SU-DHL-6 (cell line): ENCODE data around the gene SPDYE2B.
A peak's percentile ranks its signal among the peaks of the same experiment; 100 is the strongest.
"Not testable (repeated sequence)": the region's sequence is repeated elsewhere in the genome, so short reads cannot be mapped to it uniquely, and the experiment has no call there.

Experiments
- H2AFZ ChIP-seq: fragments of 200-600 bp; sonication (generic); 2 replicates; pipeline ENCODE4 v1.6.1; 2014; ENCODE audit warnings: low read depth, mild to moderate bottlenecking, moderate library complexity, mixed read lengths, antibody characterized with exemption, low read length; ENCODE audit not compliant: severe bottlenecking
- H3F3A ChIP-seq: fragments of 200-600 bp; shearing (Covaris generic); 2 replicates; pipeline ENCODE4 v1.6.0; 2016; ENCODE audit warnings: antibody characterized with exemption, mild to moderate bottlenecking; ENCODE audit not compliant: insufficient read depth
- H3K27ac ChIP-seq: fragments of 200-600 bp; sonication (generic); 2 replicates; pipeline ENCODE4 v1.5.1; 2016; ENCODE audit warnings: low read depth, mild to moderate bottlenecking, low read length, moderate library complexity, mixed read lengths
- H3K27me3 ChIP-seq: fragments of 200-600 bp; sonication (generic), shearing (Covaris generic); 2 replicates; pipeline ENCODE4 v1.6.0; 2014; ENCODE audit warnings: mild to moderate bottlenecking, low read length
- H3K36me3 ChIP-seq: fragments of 200-600 bp; sonication (generic); 2 replicates; pipeline ENCODE4 v1.6.1; 2014; ENCODE audit warnings: mild to moderate bottlenecking, low read length, mixed read lengths
- H3K4me2 ChIP-seq: fragments of 300-600, 200-600 bp; shearing (Covaris generic), sonication (generic); 2 replicates; pipeline ENCODE4 v1.6.0; 2014; ENCODE audit warnings: low read length, low read depth, mild to moderate bottlenecking; ENCODE audit not compliant: poor library complexity, severe bottlenecking
- H3K4me3 ChIP-seq: fragments of 200-600 bp; sonication (generic); 2 replicates; pipeline ENCODE4 v1.5.1; 2014; ENCODE audit warnings: antibody characterized with exemption, low read length, mild to moderate bottlenecking, mixed read lengths; ENCODE audit not compliant: insufficient read depth, poor library complexity, severe bottlenecking
- H3K79me2 ChIP-seq: fragments of 200-600 bp; sonication (generic); 2 replicates; pipeline ENCODE4 v1.6.1; 2014; ENCODE audit warnings: mild to moderate bottlenecking, low read length, moderate library complexity; ENCODE audit not compliant: insufficient read depth
- H3K9ac ChIP-seq: fragments of 200-600 bp; sonication (generic); 2 replicates; pipeline ENCODE4 v1.7.0; 2014; ENCODE audit warnings: mild to moderate bottlenecking, low read length
- H3K9me2 ChIP-seq: fragments of 200-600 bp; sonication (generic); replicated peaks from 2 replicates; pipeline ENCODE4 v1.6.1; 2014; ENCODE audit warnings: low read length; ENCODE audit not compliant: insufficient read depth
- H3K9me3 ChIP-seq: fragments of 200-600 bp; sonication (generic); 2 replicates; pipeline ENCODE4 v1.6.1; 2014; ENCODE audit warnings: low read length, mixed read lengths; ENCODE audit not compliant: insufficient read depth
- H4K20me1 ChIP-seq: fragments of 200-600 bp; sonication (generic); 2 replicates; pipeline ENCODE4 v1.6.1; 2014; ENCODE audit warnings: low read depth, mild to moderate bottlenecking, antibody characterized with exemption, low read length, moderate library complexity, mixed read lengths

SPDYE2B gene

DNA sequence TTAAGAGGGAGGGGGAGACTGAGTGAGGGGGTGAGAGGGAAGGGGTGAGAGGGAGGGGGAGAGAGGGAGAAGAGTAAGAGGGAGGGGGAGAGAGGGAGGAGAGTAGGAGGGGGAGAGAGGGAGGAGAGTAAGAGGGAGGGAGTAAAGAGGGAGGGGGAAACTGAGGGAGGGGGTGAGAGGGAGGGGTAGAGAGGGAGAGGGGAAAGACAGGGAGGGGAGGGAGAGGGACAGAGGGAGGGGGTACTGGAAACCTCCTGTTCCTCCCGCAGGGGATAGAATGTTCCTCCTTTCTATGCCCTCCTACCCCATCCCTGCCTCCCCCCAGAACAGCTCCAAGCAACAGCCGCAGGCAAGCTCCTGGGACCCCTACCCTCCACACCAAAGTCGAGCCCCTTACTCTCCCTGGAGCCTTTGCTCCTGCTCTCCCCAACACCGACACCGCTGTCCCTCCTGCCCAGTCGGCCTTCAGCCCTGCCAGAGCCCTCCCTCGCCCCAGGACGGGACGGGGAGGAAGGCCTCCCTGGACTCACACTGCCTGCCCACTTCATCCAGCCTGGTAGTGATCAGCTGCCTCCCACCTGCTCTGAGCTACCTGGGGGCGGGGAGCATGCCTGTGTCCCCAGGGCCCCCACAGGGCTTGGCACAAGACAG is 38.3 kb upstream of the SPDYE2B start:
- not testable (repeated sequence) for H3K4me3 ChIP-seq, H3K9ac ChIP-seq

DNA sequence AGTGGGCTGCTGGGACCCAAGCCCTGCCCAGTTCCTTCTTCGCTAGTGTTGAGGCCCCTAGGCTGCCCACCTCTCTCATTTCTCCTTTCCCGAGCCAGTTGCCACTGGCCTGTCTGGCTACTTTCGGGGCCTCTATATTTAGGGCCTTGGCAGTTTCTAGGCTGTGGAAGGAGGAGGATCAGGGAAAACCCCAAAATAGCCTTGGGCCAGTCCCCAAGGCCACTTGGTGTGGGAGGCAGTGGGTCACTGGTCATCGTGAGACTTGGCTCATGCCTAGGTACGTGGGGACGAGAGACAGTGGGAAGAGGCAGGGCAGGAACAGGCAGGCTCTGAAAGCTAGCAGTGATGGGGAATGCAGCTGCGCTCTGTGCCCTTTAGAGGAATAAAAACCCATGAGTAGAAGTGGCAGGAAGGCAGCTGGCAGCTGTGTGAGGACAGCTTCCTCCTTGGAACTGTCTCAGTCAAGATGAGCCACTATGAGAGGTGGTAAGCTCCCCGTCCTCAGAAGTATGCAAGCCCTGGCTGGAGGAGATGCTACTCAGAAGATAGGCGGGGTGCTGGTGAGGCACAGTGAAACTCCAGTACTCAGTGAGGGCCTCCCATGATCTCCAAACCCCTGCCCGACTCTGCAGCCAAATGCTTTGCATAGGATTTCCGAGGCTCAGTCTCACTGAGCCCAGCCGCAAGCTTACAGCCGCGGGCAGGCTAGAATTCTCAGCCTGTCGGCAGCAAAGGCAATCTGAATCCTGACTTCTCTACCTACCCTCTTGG is 36.4 kb upstream of the SPDYE2B start:
- not testable (repeated sequence) for H3K79me2 ChIP-seq, H3K4me2 ChIP-seq, H3F3A ChIP-seq, H3K9ac ChIP-seq, H2AFZ ChIP-seq, H3K27ac ChIP-seq, H4K20me1 ChIP-seq, H3K9me2 ChIP-seq, H3K9me3 ChIP-seq, H3K36me3 ChIP-seq, H3K4me3 ChIP-seq, H3K27me3 ChIP-seq

More for the DNA sequence above, 38.3 kb upstream of the SPDYE2B start:
- not testable (repeated sequence) for H3K36me3 ChIP-seq, H3K79me2 ChIP-seq, H2AFZ ChIP-seq, H4K20me1 ChIP-seq, H3K9me2 ChIP-seq, H3K9me3 ChIP-seq, H3K27me3 ChIP-seq, H3K4me2 ChIP-seq, H3K27ac ChIP-seq, H3F3A ChIP-seq

DNA sequence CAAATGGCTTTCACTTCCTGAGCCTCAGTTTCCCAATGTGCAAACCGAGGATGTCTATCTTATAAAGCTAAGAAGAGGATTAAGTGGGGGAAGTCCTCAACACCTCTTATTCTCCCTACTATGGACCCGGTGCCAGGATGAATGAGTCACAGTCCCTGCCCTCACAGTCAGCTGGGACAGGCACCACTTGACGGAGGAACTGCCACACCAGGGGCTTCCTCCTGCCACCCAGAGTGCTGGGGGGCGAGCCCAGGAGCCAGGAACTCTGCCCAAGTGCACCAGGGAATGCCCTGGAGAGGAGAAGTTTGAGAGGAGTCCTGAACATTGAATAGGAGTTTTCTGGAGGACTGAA is 35.8 kb upstream of the SPDYE2B start:
- not testable (repeated sequence) for H3K4me2 ChIP-seq, H4K20me1 ChIP-seq, H3K4me3 ChIP-seq, H3K36me3 ChIP-seq, H3K9ac ChIP-seq, H3K9me2 ChIP-seq, H3K79me2 ChIP-seq, H2AFZ ChIP-seq, H3K9me3 ChIP-seq, H3K27me3 ChIP-seq, H3K27ac ChIP-seq, H3F3A ChIP-seq

DNA sequence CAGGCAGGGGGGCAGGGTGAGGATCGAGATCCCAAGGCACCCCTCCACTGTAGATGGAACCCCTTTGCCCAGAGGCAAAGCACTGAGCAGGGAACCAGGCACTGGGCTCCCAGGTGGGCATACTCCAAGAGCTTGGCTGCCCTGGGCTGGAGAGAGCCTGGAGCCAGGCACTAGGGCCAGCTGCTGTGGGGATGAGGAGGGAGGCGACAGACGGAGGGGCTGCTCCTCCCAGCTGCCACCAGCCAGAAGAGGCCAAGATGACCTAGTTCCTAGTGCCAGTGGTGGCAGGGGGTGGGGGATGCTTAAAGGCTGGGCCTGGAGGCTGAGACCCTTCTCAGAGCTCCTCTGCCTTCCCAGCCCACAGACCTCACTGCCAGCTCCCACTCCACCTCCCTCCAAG is 35.2 kb upstream of the SPDYE2B start:
- H3F3A ChIP-seq, H3K9ac ChIP-seq, H2AFZ ChIP-seq, H3K79me2 ChIP-seq, H3K4me2 ChIP-seq, H3K27ac ChIP-seq, H3K9me3 ChIP-seq, H3K9me2 ChIP-seq, H3K4me3 ChIP-seq, H3K36me3 ChIP-seq, H3K27me3 ChIP-seq, H4K20me1 ChIP-seq: not testable (repeated sequence)

GRCh38 chr7:102615930-102616329 is 34.2 kb upstream of the SPDYE2B start:
- H3K27me3 ChIP-seq, H3K4me3 ChIP-seq, H3K9me3 ChIP-seq, H3K36me3 ChIP-seq, H2AFZ ChIP-seq, H3K27ac ChIP-seq, H3F3A ChIP-seq, H3K9ac ChIP-seq, H3K9me2 ChIP-seq, H3K4me2 ChIP-seq, H3K79me2 ChIP-seq, H4K20me1 ChIP-seq: not testable (repeated sequence)

DNA sequence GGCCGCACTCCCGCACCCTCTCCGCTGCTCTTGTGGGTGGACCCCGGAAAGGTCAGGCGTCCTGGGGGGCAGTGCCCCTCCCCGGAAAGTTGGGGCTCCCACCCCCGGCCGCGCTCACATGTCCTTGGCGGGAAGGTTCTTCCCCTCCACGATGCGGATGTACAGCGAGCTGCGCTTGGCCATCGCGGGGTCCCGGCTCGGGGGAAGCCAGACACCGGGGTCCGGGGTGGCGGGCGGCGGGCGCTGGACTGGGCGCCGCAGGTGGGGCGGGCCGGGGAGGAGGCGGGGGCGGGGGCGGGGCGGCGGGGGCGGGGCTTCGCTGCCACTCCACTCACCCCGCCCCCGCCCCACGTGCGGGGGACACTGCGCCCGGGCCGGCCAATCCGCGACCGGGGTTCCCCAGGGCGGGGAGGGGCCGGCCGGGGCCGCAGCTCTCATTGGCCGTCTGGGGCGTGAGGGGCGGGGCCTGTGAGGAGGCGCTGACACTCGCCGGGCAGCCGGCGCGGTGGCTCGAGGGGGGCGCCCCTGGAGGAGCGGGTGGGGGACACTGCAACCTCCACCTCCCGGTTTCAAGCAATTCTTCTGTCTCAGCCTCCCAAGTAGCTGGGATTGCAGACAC is 33.5 kb upstream of the SPDYE2B start, which contains the start of gene RASA4:
Gene RASA4 (minus strand): TSS at position 250 of the 619 bp plus-strand sequence. CDS start 67 bp downstream, at position 183.
- Histone ChIP-seq H3K4me2 (peak within 1 kb of the TSS; percentile 46), H3K4me3 (peak within 1 kb of the TSS; percentile 46)
- H3K9ac ChIP-seq, H3F3A ChIP-seq, H2AFZ ChIP-seq, H3K27me3 ChIP-seq, H4K20me1 ChIP-seq, H3K36me3 ChIP-seq, H3K9me3 ChIP-seq, H3K9me2 ChIP-seq, H3K27ac ChIP-seq, H3K79me2 ChIP-seq: not testable (repeated sequence)

GRCh38 chr7:102618122-102618521 is 32.0 kb upstream of the SPDYE2B start:
- not testable (repeated sequence) for H3K27me3 ChIP-seq, H4K20me1 ChIP-seq, H3K79me2 ChIP-seq, H2AFZ ChIP-seq, H3K9ac ChIP-seq, H3K27ac ChIP-seq, H3K4me2 ChIP-seq, H3K36me3 ChIP-seq, H3K9me3 ChIP-seq, H3K4me3 ChIP-seq, H3F3A ChIP-seq, H3K9me2 ChIP-seq
